Thoracic aorta (tissue), 2 donors: ENCODE data around the gene TM4SF20. TPM values are rescaled to one million over a fixed set of nuclear protein-coding genes. Genes with fewer than 3 reads are reported as not detected.

Experiments used
- ATAC-seq: fragments of 150-250 bp; one replicate; pipeline ENCODE4 v1.8.0; 2017; ENCODE audit warnings: low read depth; ENCODE audit not compliant: insufficient number of reproducible peaks, low FRiP score
- DNase-seq: peaks from one replicate; pipeline ENCODE4 v3.0.0-alpha.2; 2020; ENCODE audit warnings: low spot score
- H3K27ac ChIP-seq, 2 donors: fragments of 200-600 bp; sonication (generic); 1 replicate in 1 of 2; 2 replicates in 1 of 2; pipeline ENCODE4 v1.5.1; 2016; ENCODE audit warnings: mild to moderate bottlenecking in 2 of 2, moderate library complexity in 2 of 2
- H3K27me3 ChIP-seq: fragments of 200-600 bp; sonication (generic); replicated peaks from 2 replicates; pipeline ENCODE4 v1.6.0; 2016; ENCODE audit warnings: mild to moderate bottlenecking; ENCODE audit not compliant: insufficient read depth
- H3K36me3 ChIP-seq: fragments of 200-600 bp; sonication (generic); one replicate; pipeline ENCODE4 v1.5.1; 2016
- H3K4me1 ChIP-seq, 2 donors: fragments of 200-600 bp; sonication (generic); 1 replicate in 1 of 2; 2 replicates in 1 of 2; pipeline versions ENCODE4 v1.5.1 to v1.6.0; 2016; ENCODE audit warnings: low read depth in 2 of 2, mild to moderate bottlenecking in 1 of 2; ENCODE audit not compliant: control insufficient read depth in 1 of 2
- H3K4me3 ChIP-seq: fragments of 200-600 bp; sonication (generic); 2 replicates; pipeline ENCODE4 v1.5.1; 2016; ENCODE audit warnings: mild to moderate bottlenecking
- H3K9me3 ChIP-seq: fragments of 200-600 bp; sonication (generic); 2 replicates; pipeline ENCODE4 v1.5.1; 2016
- total RNA-seq, 2 donors: library from RNA; depleted of rRNA; stranded (reverse); fragments of >200 nt; gene quantifications; one replicate each; pipeline versions ENCODE4 v1.1.0 to v1.2.3, GENCODE V29; 2016
- TF ChIP-seq, protein P1 (sequence below): fragments of 200-600 bp; sonication (generic); IDR thresholded peaks from one replicate; pipeline ENCODE4 v1.5.1; 2019; ENCODE audit warnings: antibody characterized with exemption

The TM4SF20 gene, protein sequence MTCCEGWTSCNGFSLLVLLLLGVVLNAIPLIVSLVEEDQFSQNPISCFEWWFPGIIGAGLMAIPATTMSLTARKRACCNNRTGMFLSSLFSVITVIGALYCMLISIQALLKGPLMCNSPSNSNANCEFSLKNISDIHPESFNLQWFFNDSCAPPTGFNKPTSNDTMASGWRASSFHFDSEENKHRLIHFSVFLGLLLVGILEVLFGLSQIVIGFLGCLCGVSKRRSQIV
- not detected for total RNA-seq

- Histone ChIP-seq H3K9me3 (no peaks in the 10 kb centered on the region), H3K27me3 (no peaks in the 10 kb centered on the region), H3K4me1 (no peaks in the 10 kb centered on the region), H3K27ac (no peak within 1 kb of the TSS), H3K4me3 (no peak within 1 kb of the TSS), H3K36me3 (no peaks in the 10 kb centered on the region)
- TF ChIP-seq, protein P1, sequence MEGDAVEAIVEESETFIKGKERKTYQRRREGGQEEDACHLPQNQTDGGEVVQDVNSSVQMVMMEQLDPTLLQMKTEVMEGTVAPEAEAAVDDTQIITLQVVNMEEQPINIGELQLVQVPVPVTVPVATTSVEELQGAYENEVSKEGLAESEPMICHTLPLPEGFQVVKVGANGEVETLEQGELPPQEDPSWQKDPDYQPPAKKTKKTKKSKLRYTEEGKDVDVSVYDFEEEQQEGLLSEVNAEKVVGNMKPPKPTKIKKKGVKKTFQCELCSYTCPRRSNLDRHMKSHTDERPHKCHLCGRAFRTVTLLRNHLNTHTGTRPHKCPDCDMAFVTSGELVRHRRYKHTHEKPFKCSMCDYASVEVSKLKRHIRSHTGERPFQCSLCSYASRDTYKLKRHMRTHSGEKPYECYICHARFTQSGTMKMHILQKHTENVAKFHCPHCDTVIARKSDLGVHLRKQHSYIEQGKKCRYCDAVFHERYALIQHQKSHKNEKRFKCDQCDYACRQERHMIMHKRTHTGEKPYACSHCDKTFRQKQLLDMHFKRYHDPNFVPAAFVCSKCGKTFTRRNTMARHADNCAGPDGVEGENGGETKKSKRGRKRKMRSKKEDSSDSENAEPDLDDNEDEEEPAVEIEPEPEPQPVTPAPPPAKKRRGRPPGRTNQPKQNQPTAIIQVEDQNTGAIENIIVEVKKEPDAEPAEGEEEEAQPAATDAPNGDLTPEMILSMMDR: no peak
- ATAC-seq (no peak), DNase-seq (no peak)
Measured at GRCh38 chr2:227379095-227379494, at the start of gene TM4SF20. Gene TM4SF20, minus strand, starts transcription at chr2:227379306. Its CDS starts 38 bp downstream, at chr2:227379268.

GRCh38 chr2:227428731-227429285 lies 49.7 kb upstream of the TM4SF20 start:
- DNase-seq (no peak), ATAC-seq (no peak)

GRCh38 chr2:227423656-227424499 lies 44.8 kb upstream of the TM4SF20 start:
- Histone ChIP-seq H3K27ac (no peak overlapping the region), H3K4me3 (no peak overlapping the region), H3K9me3 (no peaks in the 10 kb centered on the region), H3K4me1 (no peaks in the 10 kb centered on the region), H3K36me3 (no peaks in the 10 kb centered on the region), H3K27me3 (no peaks in the 10 kb centered on the region)
- no peak for ATAC-seq
- TF ChIP-seq, protein P1: no peak
- no peak for DNase-seq

More at GRCh38 chr2:227428731-227429285, 49.7 kb upstream of the TM4SF20 start:
- Histone ChIP-seq H3K27ac (no peak overlapping the region), H3K4me1 (no peaks in the 10 kb centered on the region), H3K9me3 (peaks cover 10% of the 10 kb centered on the region), H3K27me3 (no peaks in the 10 kb centered on the region), H3K4me3 (no peak overlapping the region), H3K36me3 (no peaks in the 10 kb centered on the region)
- TF ChIP-seq, protein P1: no peak

GRCh38 chr2:227420087-227421052 lies 41.3 kb upstream of the TM4SF20 start:
- no peak for ATAC-seq

More at GRCh38 chr2:227420087-227421052, 41.3 kb upstream of the TM4SF20 start:
- Histone ChIP-seq H3K4me1 (peaks cover 2 to 6% of the 10 kb centered on the region in 2 donors), H3K27ac (no peak overlapping the region), H3K36me3 (no peaks in the 10 kb centered on the region), H3K4me3 (no peak overlapping the region), H3K9me3 (no peaks in the 10 kb centered on the region), H3K27me3 (no peaks in the 10 kb centered on the region)
- no peak for DNase-seq
- TF ChIP-seq, protein P1: no peak
